SK-N-SH (cell line): ENCODE results near the gene SEM1. TPM values are rescaled to one million over a fixed set of nuclear protein-coding genes. Genes with fewer than 3 reads are reported as not detected.

Experiments used
- CTCF ChIA-PET: fragments of 300-600, 350-600 bp; formaldehyde crosslinking; extraction: SDS; loops from one replicate; lab custom pipeline; 2021; lab: Yijun Ruan, JAX
- POLR2A ChIA-PET: fragments of 350-600 bp; sonication (Branson Sonifier 250); formaldehyde crosslinking; extraction: SDS; loops from one replicate; lab custom pipeline; 2020; ENCODE audit warnings: antibody characterized with exemption, inconsistent platforms; lab: Yijun Ruan, JAX
- DNase-seq: peaks from one replicate; pipeline ENCODE4 v3.0.0; 2012
- H2AFZ ChIP-seq: fragments of 200-600 bp; sonication (generic); 2 replicates; pipeline ENCODE4 v1.8.1; 2016; ENCODE audit warnings: antibody characterized with exemption, mild to moderate bottlenecking, low read depth
- H3F3A ChIP-seq: fragments of 200-600 bp; sonication (generic); replicated peaks from 2 replicates; pipeline ENCODE3; 2016; ENCODE audit warnings: antibody characterized with exemption, mild to moderate bottlenecking; ENCODE audit not compliant: insufficient read depth
- H3K27ac ChIP-seq, 2 experiments: fragments of 200-500 bp in 1 of 2; fragments of 200-600 bp in 1 of 2; sonication (Bioruptor generic) in 1 of 2; sonication (generic), shearing (Covaris generic) in 1 of 2; 2 replicates each; pipeline versions ENCODE4 v1.5.1 to v1.6.1; 2014 to 2016; ENCODE audit warnings: low read depth in 2 of 2, inconsistent platforms in 1 of 2, low read length in 1 of 2, mild to moderate bottlenecking in 1 of 2, mixed read lengths in 1 of 2
- H3K27me3 ChIP-seq: fragments of 200-600 bp; sonication (generic), shearing (Covaris generic); 2 replicates; pipeline ENCODE4 v1.6.1; 2016; ENCODE audit warnings: mixed run types; ENCODE audit not compliant: insufficient read depth
- H3K36me3 ChIP-seq, 2 experiments: fragments of 200-500 bp in 1 of 2; fragments of 200-600 bp in 1 of 2; sonication (Bioruptor generic) in 1 of 2; sonication (generic) in 1 of 2; replicated peaks in 1 of 2; 2 replicates each; pipeline versions ENCODE3 to v1.5.1; 2014 to 2016; ENCODE audit warnings: low read length in 1 of 2, mild to moderate bottlenecking in 1 of 2; ENCODE audit not compliant: insufficient read depth in 2 of 2, control insufficient read depth in 1 of 2
- H3K4me1 ChIP-seq, 2 experiments: fragments of 200-500 bp in 1 of 2; fragments of 200-600 bp in 1 of 2; sonication (Bioruptor generic) in 1 of 2; sonication (generic), shearing (Covaris generic) in 1 of 2; 2 replicates each; pipeline versions ENCODE4 v1.5.1 to v1.6.1; 2014 to 2016; ENCODE audit warnings: low read depth in 1 of 2, low read length in 1 of 2, mixed run types in 1 of 2; ENCODE audit not compliant: insufficient read depth in 2 of 2, control insufficient read depth in 1 of 2
- H3K4me2 ChIP-seq: fragments of 200-600 bp; sonication (generic), shearing (Covaris generic); 2 replicates; pipeline ENCODE4 v1.6.1; 2017; ENCODE audit warnings: mixed run types
- H3K4me3 ChIP-seq, 2 experiments: fragments of 200-500 bp in 1 of 2; fragments of 200-600 bp in 1 of 2; sonication (Bioruptor generic) in 1 of 2; sonication (generic), shearing (Covaris generic) in 1 of 2; 2 replicates each; pipeline versions ENCODE4 v1.5.1 to v1.8.1; 2014 to 2016; ENCODE audit warnings: low read depth in 2 of 2, inconsistent platforms in 1 of 2, low read length in 1 of 2, mild to moderate bottlenecking in 1 of 2, mixed read lengths in 1 of 2, moderate library complexity in 1 of 2
- H3K79me2 ChIP-seq: fragments of 200-600 bp; sonication (generic); 2 replicates; pipeline ENCODE4 v1.8.1; 2017; ENCODE audit warnings: mild to moderate bottlenecking; ENCODE audit not compliant: insufficient read depth
- H3K9ac ChIP-seq: fragments of 200-600 bp; sonication (generic); 2 replicates; pipeline ENCODE4 v1.6.1; 2017; ENCODE audit warnings: mixed run types
- H3K9me2 ChIP-seq: fragments of 200-600 bp; sonication (generic); 2 replicates; pipeline ENCODE4 v1.6.1; 2017; ENCODE audit warnings: mixed run types
- H3K9me3 ChIP-seq: fragments of 200-600 bp; sonication (generic); 2 replicates; pipeline ENCODE4 v1.6.1; 2017; ENCODE audit warnings: mixed run types, mild to moderate bottlenecking, moderate library complexity
- H4K20me1 ChIP-seq: fragments of 200-600 bp; sonication (generic); 2 replicates; pipeline ENCODE4 v1.6.1; 2017; ENCODE audit warnings: mild to moderate bottlenecking, mixed run types; ENCODE audit not compliant: insufficient read depth
- CHD2 ChIP-seq: fragments of 150-350 bp; IDR thresholded peaks from 2 replicates; pipeline ENCODE4 v1.6.1; 2018; ENCODE audit warnings: low read length; ENCODE audit not compliant: partially characterized antibody
- ELF1 ChIP-seq: IDR thresholded peaks from 2 replicates; pipeline ENCODE4 v1.4.0; 2012
- EZH2phosphoT487 ChIP-seq: fragments of 200-600 bp; sonication (generic); IDR thresholded peaks from 2 replicates; pipeline ENCODE4 v1.6.1; 2017; ENCODE audit warnings: low read depth, mixed run types, mild to moderate bottlenecking, antibody characterized with exemption, moderate library complexity, borderline replicate concordance
- FOSL2 ChIP-seq: IDR thresholded peaks from 2 replicates; pipeline ENCODE4 v1.4.0; 2012; ENCODE audit warnings: low read depth, mild to moderate bottlenecking, moderate library complexity, borderline replicate concordance
- FOXJ3 ChIP-seq: sonication (generic); formaldehyde crosslinking; IDR thresholded peaks from 2 replicates; pipeline ENCODE4 v1.5.1; 2020; ENCODE audit warnings: mild to moderate bottlenecking, missing genetic modification reagents
- FOXM1 ChIP-seq: IDR thresholded peaks from 2 replicates; pipeline ENCODE4 v1.4.0; 2012; ENCODE audit warnings: low read depth, mild to moderate bottlenecking
- GABPA ChIP-seq: IDR thresholded peaks from 2 replicates; pipeline ENCODE4 v1.4.0; 2012; ENCODE audit warnings: low read depth, mild to moderate bottlenecking
- GATA2 ChIP-seq: sonication (generic); formaldehyde crosslinking; IDR thresholded peaks from 2 replicates; pipeline ENCODE4 v1.5.0; 2020; ENCODE audit warnings: mild to moderate bottlenecking, missing genetic modification reagents
- IRF3 ChIP-seq: fragments of 150-350 bp; IDR thresholded peaks from 2 replicates; pipeline ENCODE4 v1.6.1; 2016; ENCODE audit warnings: mild to moderate bottlenecking, low read depth, low read length
- MAX ChIP-seq: IDR thresholded peaks from 2 replicates; pipeline ENCODE4 v1.4.0; 2012; ENCODE audit warnings: low read depth
- MEF2A ChIP-seq: IDR thresholded peaks from 2 replicates; pipeline ENCODE4 v1.4.0; 2012; ENCODE audit warnings: low read depth, borderline replicate concordance
- MXI1 ChIP-seq: IDR thresholded peaks from 2 replicates; pipeline ENCODE4 v1.6.1; 2012; ENCODE audit warnings: mild to moderate bottlenecking, low read depth, low read length, improper control_type of control experiment
- NRF1 ChIP-seq: IDR thresholded peaks from 2 replicates; pipeline ENCODE4 v1.6.1; 2012; ENCODE audit warnings: low read depth, mild to moderate bottlenecking, low read length
- RAD21 ChIP-seq: IDR thresholded peaks from 2 replicates; pipeline ENCODE4 v1.6.1; 2012; ENCODE audit warnings: mild to moderate bottlenecking, low read length
- RCOR1 ChIP-seq: fragments of 150-350 bp; IDR thresholded peaks from 2 replicates; pipeline ENCODE4 v1.6.1; 2017; ENCODE audit warnings: antibody characterized with exemption, low read length
- RXRA ChIP-seq: IDR thresholded peaks from 2 replicates; pipeline ENCODE4 v1.4.0; 2012; ENCODE audit warnings: low read depth, mild to moderate bottlenecking, borderline replicate concordance
- SIN3A ChIP-seq: IDR thresholded peaks from 2 replicates; pipeline ENCODE4 v1.6.1; 2012; ENCODE audit warnings: low read depth, mild to moderate bottlenecking, low read length, moderate library complexity, borderline replicate concordance
- SMC3 ChIP-seq: IDR thresholded peaks from 2 replicates; pipeline ENCODE4 v1.6.1; 2012; ENCODE audit warnings: low read depth, low read length, improper control_type of control experiment
- TAF1 ChIP-seq: IDR thresholded peaks from 2 replicates; pipeline ENCODE4 v1.6.1; 2012; ENCODE audit warnings: low read depth, mild to moderate bottlenecking, low read length, moderate library complexity, borderline replicate concordance
- TCF12 ChIP-seq: IDR thresholded peaks from 2 replicates; pipeline ENCODE4 v1.4.0; 2012
- TEAD4 ChIP-seq: IDR thresholded peaks from 2 replicates; pipeline ENCODE4 v1.4.0; 2012; ENCODE audit warnings: mild to moderate bottlenecking, borderline replicate concordance; ENCODE audit not compliant: insufficient read depth
- USF1 ChIP-seq: IDR thresholded peaks from 2 replicates; pipeline ENCODE4 v1.4.0; 2012; ENCODE audit warnings: low read depth, borderline replicate concordance
- USF2 ChIP-seq: fragments of 150-350 bp; IDR thresholded peaks from 2 replicates; pipeline ENCODE4 v1.6.1; 2017; ENCODE audit warnings: antibody characterized with exemption, low read length, low read depth, borderline replicate concordance
- YY1 ChIP-seq: IDR thresholded peaks from 2 replicates; pipeline ENCODE4 v1.4.0; 2012; ENCODE audit warnings: low read depth, mild to moderate bottlenecking
- WGBS: methylation state at CpG from one replicate; pipeline ENCODE4 v1.1.6; 2017; ENCODE audit warnings: low lambda C conversion rate; 5-methylcytosine and 5-hydroxymethylcytosine counted together
- polyA plus RNA-seq, 3 experiments: library from polyadenylated mRNA; depleted of rRNA; stranded (reverse); fragments of >200 nt; gene quantifications; 2 replicates each; pipeline ENCODE4 v1.2.3, GENCODE V29; 2012

SEM1 gene
- polyA plus RNA-seq, 1 of the 3 experiments (the other 2 are of a cell fraction), result 56.3 TPM

- no peaks in the 10 kb centered on the region for H3K9me2 ChIP-seq
- DNase-seq, result no peak
- H3K9ac ChIP-seq, result no peak overlapping the region
- no peaks in the 10 kb centered on the region for H3K9me3 ChIP-seq
- no peaks in the 10 kb centered on the region for H4K20me1 ChIP-seq
- H2AFZ ChIP-seq, result no peak overlapping the region
- H3K4me2 ChIP-seq, result no peak overlapping the region
- peaks cover 3 to 27% of the 10 kb centered on the region in 2 experiments for H3K36me3 ChIP-seq
- peaks cover 22% of the 10 kb centered on the region; the same call in 1 of the 2 replicates for H3K79me2 ChIP-seq
- H3F3A ChIP-seq, result no peaks in the 10 kb centered on the region
- TF ChIP-seq USF1, result no peak
- TF ChIP-seq MAX, result no peak
- TF ChIP-seq SIN3A, result no peak
- TF ChIP-seq MEF2A, result no peak
- no peak for TF ChIP-seq CHD2
- TF ChIP-seq ELF1, result no peak
- TF ChIP-seq FOXJ3 (CRISPR knock-in tag), result no peak
- no peak for TF ChIP-seq NRF1
- TF ChIP-seq RAD21, result no peak
- no peak for TF ChIP-seq SMC3
- no peak for TF ChIP-seq YY1
- TF ChIP-seq TEAD4, result no peak
- TF ChIP-seq IRF3, result no peak
- TF ChIP-seq, all 33 proteins: peak for 0
- no peak overlapping the region for H3K27ac ChIP-seq
- no peaks in the 10 kb centered on the region for H3K27me3 ChIP-seq
- POLR2A ChIA-PET, result no interaction called here
- CTCF ChIA-PET, result interaction anchor here (1.0 to 1.3 kb wide), 4 partner anchors 12 to 348 kb away, joined by 3 to 4 read pairs (median 4); no protein-coding TSS in a partner anchor
- WGBS, result 96% methylated on average over 4 of the region's 4 CpGs
- H3K4me1 ChIP-seq, result peaks cover 0 to 4% of the 10 kb centered on the region in 2 experiments; a peak in 2 of 4 replicates
- no peak overlapping the region for H3K4me3 ChIP-seq
Measured at GRCh38 chr7:96679886-96680285, 29.8 kb downstream of the SEM1 start.

GRCh38 chr7:96676919-96677318 lies 32.7 kb downstream of the SEM1 start:
- peaks cover under 1% of the 10 kb centered on the region; the same call in 1 of the 2 replicates for H3K79me2 ChIP-seq
- peaks cover 2 to 3% of the 10 kb centered on the region in 2 experiments for H3K36me3 ChIP-seq
- no peaks in the 10 kb centered on the region for H3K9me2 ChIP-seq
- no peak for DNase-seq
- H4K20me1 ChIP-seq, result no peaks in the 10 kb centered on the region
- H3K4me2 ChIP-seq, result no peak overlapping the region
- no peaks in the 10 kb centered on the region for H3F3A ChIP-seq
- H3K27ac ChIP-seq, result no peak overlapping the region
- POLR2A ChIA-PET, result no interaction called here
- CTCF ChIA-PET, result no interaction called here
- WGBS, result 90% methylated on average over 5 of the region's 5 CpGs
- H3K4me1 ChIP-seq, result peaks cover 0 to 4% of the 10 kb centered on the region in 2 experiments; a peak in 2 of 4 replicates
- H3K9ac ChIP-seq, result no peak overlapping the region
- H3K9me3 ChIP-seq, result no peaks in the 10 kb centered on the region
- no peak overlapping the region for H3K4me3 ChIP-seq
- no peak overlapping the region for H2AFZ ChIP-seq
- H3K27me3 ChIP-seq, result no peaks in the 10 kb centered on the region
- TF ChIP-seq FOSL2 (no peak), CHD2 (no peak), RCOR1 (no peak), USF2 (no peak), EZH2phosphoT487 (no peak), TCF12 (no peak), GABPA (no peak), RXRA (no peak), MAX (no peak), IRF3 (no peak), FOXM1 (no peak), SIN3A (no peak), NRF1 (no peak), YY1 (no peak), MXI1 (no peak), TAF1 (no peak), FOXJ3 (CRISPR knock-in tag) (no peak), GATA2 (CRISPR knock-in tag) (no peak)
